GM19240 (cell line): ENCODE measurements around the gene GLIPR2.
"Not testable (repeated sequence)": the region's sequence is repeated elsewhere in the genome, so short reads cannot be mapped to it uniquely, and the experiment has no call there.

Experiments used
- DNase-seq: peaks from one replicate; pipeline ENCODE4 v3.0.0; 2011; ENCODE audit warnings: low spot score; ENCODE audit not compliant: insufficient read length

Gene GLIPR2

DNA sequence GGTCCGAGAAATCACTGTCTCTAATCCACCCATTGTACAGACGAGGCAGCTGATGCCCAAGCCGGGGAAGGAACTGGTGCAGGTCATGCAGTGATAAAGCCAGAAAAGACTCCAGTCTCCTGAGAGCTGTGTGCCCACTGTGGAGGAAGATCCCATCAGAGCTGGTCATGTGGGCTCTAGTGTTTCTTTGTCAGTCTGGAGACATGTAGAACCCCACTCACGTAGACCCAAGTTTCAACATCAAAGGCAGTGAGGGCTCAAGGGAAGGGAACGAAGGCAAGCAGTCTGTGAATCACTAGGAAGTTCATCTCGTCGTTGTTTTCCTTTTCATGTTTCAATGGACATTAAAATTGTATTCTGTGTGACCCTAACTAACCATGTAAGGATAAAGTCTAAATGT is 14.6 kb upstream of the GLIPR2 start:
- DNase-seq: no peak

DNA sequence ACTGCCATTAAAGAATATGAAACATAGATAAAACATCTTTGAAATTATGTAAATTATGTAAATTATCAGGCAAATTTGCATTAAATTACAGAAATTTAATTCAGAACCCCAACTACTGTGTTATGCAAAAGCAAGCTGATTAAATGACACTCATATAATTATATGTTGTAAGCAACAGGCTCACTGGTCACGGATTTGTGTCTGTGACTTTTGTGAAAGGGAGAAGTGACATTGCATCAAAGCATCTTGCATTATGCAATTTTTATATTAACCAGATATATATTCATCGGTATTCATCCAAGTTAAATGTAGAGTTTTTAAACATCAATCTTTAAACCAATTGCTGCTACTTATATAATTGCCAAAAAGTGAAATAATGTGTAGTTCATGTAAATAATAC is 13.0 kb upstream of the GLIPR2 start:
- DNase-seq: no peak

DNA sequence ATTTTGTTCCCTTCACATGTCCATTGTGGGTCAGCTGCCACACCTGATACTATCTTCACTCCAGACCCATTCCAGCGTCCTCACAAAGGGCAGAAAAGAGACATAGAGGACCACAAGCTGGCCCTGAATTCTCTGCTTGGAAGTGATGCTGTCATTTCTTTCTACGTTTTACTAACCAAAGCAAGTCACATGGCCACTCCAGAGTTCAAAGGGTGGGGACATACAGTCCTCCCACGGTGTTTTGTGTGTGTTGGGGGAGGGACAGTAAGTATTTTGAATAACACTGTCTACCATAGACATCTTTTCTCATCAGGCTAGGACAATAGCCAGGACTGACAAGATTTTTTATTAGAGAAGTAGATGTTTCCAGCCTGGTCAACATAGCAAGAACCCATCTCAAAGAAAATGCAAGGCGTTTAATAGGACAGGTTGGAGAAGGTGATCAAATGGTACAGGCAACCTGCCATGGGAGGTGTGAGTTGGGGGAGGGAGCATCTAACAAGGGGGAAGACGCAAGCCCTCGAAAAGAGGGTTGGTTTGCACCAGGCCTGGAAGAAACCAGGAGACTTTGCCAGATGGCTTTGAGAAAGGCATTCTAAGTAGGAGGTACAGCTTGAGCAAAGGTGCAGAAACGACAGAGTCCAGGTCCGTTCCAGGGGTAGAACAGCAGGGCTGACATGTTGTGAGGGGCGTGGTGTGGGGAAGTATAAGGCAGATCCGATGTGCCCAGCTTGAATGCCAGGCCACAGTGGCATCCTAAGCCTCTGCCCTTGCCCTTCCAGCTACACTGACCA is 11.3 kb upstream of the GLIPR2 start:
- no peak for DNase-seq

DNA sequence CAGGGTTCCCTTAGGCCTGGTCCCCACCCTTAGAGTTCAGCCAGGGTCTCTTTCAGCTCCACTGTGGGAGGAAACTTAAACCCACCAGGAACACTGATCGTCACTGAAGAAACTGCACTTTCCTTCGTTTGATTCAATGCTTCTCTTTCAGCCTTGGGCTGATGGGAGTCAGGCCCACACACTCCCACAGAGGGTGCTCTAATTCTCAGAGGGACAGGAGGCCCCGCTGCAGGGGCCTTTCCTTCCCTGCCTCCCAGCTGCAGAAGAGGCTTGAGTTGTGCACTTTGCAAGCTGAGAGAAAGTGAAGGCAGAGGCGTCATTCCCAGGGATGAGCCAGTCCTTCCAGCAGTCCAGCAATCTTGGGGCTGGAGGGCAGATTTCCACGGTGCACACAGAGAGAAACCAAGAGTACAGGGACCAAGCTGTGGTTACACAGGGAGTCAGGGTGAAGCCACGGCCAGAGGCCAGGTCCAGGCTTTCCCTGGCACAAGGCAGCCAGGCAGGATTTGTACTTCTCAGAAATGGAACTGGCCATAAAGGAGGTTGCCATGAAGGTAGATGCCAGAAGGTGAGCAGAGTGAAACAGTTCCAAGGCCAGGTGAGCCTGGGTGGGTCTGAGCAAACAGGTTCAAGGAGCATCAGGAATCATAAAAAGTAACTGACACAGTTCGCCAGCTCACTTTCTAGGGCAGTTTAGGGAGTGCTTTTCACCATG is 10.4 kb upstream of the GLIPR2 start:
- DNase-seq: no peak

DNA sequence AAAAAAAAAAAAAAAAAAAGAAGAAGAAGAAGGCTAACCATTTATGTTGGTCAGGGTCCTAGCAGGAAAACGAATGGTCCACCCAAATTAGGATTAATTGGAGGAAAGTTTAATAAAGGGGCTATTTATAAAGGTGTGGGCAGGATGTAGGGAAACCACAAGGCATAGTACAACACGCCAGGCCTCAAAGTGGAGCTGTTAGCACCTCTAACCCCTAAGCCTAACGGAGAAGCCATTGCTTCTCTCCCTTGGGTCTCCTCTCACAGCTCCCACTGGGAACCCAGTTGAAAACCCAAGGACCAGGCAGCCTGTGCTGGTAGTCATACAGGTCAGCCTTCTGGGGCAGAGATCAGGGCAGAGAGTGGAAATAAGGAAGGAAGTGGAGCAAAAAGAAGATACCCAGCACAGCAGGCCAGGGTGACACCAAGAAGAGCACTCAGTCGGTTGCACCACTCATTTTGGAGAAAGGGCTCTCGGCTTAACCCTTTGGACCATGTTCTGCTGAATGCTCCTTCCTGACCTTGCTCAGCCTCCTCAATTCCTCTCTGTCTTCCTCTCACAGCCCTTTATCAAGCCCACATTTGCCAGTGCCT is 8.8 kb upstream of the GLIPR2 start:
- no peak for DNase-seq

DNA sequence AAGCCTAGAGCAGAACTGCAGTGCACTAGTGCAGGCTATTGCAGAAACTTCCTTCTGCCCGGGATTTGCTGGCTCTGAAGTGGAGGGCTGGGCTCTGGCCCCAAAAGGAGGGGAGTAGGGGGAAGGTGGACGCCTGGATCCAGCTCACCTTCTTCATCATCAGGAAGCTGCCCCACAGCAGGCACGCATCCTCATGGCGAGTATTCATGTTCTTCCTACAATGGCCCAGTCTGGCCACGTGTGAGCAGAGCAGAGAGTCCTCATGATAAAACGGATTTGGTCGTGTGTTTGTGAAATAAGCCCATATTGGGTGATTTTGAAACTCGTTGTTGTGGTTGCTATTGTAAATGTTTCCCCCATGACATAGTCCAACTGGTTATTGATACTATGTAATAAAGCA is 8.2 kb upstream of the GLIPR2 start:
- DNase-seq: no peak

DNA sequence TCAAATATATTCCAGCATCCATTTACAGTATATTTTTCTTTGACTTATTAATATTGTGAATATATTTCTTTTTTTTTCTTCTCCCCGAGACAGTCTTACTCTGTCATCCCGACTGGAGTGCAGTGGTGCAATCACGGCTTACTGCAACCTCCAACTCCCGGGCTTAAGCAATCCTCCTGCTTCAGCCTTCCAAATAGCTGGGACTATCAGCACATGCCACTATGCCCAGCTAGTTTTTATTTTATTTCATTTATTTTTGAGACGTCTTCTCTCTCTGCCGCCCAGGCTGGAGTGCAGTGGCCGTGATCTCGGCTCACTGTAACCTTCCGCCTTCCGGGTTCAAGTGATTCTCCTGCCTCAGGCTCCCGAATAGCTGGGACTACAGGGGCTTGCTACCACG is 7.4 kb upstream of the GLIPR2 start:
- no peak for DNase-seq

DNA sequence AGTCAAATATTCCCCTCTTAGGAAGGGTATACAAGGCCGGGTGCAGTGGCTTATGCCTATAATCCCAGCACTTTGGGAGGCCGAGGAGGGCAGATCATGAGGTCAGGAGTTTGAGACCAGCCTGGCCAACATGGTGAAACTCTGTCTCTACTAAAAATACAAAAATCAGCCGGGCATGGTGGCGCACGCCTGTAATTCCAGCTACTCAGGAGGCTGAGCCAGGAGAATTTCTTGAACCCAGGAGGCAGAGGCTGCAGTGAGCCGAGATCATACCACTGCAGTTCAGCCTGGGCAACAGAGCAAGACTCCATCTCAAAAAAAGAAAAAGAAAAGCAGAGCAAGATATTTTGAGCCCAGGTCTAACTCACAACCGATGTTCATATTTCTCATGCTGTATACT is 4.9 kb upstream of the GLIPR2 start:
- not testable (repeated sequence) for DNase-seq

DNA sequence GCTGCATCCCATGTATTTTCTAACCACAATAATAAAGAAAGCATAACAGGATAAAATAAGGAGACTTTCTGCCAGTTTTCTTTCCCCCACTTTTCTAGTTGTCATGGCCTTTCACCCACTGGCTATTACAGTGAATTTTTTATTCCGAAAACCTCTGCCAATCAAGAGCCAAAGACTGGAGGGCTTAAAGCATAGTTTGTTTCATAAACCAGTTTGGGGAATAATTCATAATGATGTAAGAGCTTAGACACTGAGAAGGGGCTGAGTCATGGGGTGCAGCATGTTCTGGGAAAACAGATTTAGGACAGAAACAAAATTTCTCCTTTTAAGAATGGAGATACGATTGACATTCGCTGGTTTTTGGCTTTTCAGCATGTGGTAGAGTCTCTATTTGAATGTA is 4.4 kb upstream of the GLIPR2 start:
- no peak for DNase-seq

DNA sequence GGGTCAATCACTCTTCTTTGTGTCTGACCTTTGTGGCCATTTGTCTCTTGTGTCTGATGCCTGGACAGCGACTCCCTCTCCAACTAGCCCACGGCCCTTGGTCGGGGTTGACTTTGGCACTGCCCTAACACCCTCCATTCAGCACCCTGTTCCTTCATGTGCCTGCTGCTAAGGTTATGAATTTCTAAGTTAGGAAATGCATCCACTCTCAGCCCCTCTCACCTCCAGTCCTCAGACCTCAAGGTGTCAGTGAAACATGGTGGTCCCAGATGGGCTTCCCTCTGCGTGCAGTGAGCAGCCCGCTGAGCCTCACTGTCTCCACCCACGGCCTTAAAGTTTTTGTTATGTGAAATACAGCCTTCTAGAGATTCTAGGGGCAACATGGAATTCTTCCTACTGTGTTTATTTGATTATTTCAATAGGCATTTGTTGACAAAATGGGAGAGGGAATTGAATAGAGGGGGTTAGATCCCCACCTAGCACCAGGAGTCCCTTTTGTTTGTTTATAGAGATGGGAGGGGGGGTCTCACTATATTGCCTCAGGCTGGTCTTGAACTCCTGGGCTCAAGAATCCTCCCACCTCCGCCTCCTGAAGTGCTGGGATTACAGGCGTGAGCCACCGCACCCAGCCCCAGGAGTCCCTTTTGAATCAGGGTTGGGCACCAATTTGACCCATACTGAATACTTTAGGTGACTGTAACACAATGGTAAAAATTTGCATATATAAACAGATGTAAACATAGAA is 1.6 kb upstream of the GLIPR2 start:
- no peak for DNase-seq

DNA sequence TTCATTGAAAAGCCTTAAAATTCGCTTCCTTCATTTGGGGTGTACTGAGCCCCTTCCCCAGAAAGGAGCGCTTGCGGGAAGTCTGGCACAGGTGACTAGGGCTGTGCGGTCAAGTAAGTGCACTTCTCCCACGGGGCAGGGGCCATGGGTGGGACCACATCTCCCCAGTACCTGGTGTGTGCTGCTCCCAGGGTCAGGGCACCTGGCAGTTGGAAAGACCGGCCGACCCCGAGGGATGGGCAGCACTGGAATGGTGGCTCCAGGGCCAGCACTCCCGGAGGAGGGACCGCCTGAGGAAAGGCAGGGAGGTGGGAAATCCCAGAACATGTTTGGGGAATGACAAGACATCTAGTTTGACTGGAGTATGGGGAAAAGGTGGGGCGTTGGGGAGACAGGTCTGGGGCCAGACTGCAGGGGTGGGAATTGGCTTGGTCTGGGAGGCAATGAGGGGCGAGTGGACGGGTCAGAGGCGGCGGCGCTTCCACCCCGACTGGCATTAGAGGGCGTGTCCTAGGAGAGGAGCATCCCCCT is 727 bp upstream of the GLIPR2 start:
- DNase-seq: no peak

DNA sequence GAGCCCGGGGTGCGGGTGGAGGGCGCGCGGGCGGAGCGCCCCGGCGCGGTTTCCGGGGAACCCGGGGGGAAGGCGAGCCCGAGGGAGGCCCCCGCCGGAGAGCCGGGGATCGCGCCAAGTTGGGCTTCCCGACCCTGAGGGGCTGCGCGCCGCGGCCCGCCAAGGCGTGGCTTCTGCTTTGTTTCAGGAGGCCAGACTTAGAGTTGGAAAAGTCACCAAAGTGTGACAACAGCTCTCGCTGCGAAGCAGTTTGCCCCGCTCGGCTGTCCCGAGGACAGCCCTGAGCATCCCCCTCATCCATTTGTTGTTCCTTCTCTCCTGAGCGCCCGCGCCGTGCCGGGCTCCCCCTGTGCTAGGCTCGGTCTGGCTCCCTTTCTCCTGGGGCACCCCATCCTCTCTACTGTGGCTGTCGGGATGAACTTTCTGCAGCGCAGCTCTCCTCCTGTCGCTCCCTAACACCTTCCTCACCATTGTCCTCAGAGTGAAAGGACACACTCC is 410 bp downstream of the GLIPR2 start:
- DNase-seq: no peak

DNA sequence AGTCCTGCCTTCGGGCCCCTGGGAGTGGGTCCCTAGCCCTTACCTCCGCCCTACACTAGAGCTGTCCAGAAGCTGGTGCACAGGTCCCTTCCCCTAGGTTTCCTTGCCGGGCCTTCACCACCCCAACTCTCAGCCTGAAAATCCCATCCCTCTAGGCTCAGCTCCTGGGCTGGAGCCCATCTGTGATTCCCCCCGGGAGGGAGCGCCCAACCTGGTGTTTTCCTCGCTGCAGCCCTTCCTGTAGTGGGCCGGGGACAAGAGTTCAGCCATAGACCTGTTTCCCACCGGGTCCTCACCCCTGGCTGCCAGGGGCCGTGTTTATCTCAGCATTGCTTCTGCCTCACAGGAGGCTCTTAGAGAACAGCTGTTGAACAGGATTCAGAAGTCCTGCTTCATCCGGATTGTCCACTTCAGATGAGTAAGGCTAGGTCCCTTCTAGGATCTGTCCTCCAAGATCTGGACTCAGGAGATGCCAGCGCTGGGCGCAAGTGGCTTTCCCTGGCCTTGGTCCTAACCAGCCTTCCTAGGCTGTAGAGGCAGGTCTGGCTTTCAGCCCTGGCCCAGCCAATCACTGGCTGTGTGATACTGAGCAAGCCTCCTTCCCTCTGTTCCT is 965 bp downstream of the GLIPR2 start:
- no peak for DNase-seq

DNA sequence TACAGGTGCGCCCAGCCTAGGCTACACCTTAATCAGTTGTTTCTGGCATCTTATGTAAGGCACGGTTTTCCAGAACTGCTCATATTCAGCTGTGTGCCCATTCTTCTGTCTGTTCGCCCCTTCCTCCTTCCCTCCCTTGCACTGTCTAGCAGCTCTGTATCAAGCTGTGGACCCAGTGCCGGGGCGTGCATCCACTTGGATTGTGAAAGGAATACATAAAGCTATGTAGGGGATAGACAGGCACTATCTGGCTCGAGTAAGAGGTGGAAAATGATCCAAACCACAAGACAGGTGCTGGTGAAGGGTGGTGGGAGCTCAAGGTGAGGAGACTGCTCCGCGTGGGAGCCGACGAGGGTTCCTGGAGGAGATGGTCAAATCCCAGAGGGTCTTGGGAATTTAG is 2.0 kb downstream of the GLIPR2 start:
- no peak for DNase-seq

DNA sequence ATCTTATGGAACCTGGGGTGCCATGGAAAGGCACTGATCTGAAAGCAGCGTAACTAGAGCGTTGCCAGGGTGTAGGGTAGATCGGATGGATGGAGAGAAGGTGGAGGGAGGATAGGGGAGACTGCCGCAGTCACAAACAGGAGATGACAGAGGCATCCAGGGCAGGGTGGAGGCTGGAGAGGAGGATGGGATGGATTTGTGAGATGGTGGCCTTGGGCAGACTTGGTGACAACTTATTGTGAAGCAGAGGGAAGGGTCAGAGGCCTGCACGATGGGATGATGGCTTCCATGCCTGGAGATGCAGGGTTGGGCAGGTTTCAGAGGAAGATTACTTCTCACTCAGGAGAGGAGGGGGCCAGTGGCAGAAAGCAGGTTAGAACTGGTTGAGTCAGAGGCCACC is 2.4 kb downstream of the GLIPR2 start:
- DNase-seq: no peak

DNA sequence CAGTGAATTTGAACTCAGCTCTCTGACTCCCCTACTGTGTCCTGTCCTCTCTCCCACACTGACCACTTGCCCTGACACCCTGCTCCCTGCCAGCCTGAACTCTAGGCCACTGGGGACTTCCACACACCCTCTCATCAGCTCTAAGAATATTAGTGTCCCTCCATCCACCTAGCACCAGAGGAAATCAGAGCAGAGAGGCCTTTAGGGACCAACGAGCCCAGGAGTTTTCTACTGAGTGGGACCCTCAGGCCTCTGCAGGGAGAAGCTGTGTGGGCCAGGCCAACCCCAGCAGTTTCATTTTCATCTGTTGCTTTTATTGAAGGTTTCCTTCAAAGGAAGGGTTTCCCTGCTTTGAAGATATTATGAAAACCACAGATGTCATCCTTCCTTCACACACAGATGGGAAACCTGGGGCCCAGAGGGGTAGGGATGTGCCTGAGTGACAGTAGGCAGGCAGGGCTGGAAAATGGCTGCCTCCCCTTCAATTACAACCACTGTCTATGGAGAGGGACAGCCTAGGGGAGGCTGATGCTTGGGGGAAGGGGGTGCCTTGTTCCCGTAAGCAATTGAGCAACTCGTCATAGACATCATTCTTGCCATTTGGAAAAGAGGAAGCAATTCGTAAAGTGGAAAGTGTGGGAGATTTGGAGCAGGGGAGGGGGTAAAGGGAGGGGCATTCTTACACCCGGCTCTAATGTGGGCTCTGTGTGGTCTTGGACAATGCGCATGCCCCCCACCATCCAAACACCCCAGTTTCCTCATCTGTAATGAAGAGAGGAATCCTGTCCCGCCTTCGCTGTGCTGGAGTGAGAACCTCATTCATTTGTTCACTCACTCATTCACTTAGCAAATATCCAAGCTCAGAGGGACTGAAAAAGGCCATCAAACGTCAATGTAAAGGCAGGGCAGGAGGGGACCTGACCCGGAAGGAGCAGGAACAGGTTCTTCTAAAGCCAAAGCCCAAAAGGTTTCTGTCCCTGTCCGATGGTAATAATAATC is 3.9 kb downstream of the GLIPR2 start:
- no peak for DNase-seq

DNA sequence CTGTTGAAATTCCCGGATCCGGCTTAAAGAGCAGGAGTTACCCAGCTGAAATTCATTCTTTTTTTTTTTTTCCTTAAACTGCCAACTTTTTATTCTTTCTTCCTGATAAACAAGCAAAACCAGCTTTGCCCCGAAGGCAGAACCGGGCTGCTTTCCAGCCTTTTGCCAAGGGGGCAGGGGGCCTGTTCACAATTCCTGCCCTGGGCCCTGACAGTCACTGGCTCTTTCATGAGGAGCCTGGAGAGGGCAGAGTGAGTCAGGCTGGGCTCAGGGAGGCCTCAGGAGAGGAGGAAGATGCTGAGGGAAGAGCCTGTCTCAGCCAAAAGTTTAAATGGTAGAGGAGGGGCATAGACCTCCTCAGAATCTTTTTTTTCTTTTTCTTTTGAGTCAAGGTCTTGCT is 4.8 kb downstream of the GLIPR2 start:
- DNase-seq: no peak

DNA sequence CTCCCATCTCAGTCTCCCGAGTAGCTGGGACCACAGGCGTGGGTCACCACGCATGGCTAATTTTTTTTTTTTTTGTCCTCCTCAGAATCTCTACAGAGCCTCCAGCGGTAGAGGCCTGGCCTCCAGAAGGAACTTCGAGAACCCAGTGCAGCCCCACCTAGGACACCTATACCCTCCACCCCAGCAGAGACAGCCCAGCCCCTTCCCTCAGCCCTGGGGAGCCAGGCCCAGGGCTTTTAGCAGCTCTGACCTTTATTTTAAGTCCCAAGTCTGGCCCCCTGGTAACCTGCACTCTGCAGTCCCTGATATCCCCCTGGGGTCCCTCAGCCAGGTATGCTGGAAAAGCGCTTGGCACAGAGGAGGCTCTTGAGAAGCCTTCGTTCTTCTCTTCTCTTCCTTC is 5.2 kb downstream of the GLIPR2 start:
- DNase-seq: no peak

DNA sequence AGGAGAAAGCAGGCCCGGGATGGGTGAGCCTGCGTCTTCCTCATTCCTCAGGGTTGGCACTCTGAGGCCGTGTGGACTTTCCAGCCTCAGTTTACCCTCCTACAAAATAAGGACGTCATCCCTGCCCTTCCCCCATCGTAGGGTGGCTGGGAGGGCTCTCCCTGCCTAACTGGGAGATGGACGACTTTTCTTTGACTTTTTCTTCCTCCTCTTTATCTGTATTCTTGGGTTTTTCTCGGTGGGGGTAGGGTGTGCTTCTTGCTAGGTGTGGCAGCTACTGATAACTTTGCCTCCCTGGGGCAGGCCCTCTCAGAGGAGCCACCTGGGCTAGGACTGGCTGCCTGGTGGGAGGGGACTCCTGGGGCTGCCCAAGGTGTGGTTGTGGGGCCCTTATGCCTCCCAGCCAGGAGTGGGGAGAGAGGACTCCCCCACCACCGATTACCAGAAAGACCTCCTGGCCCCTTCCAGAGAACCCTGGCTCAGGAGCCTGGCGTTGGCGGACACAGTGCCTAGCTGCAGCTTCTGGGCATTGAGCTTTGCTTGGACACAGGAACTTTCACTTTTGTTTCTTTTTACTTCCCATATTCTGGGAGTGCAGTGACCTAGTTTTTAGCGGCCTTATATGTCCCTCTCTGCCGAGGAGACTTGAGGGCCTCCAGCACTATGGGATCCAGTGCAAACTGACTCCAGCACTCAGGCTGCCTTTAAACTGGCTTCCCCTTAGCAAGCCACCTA is 6.1 kb downstream of the GLIPR2 start:
- no peak for DNase-seq
